Liver (tissue), 9 donors: ENCODE data around the gene MAP3K8. TPM values are rescaled to one million over a fixed set of nuclear protein-coding genes. Genes with fewer than 3 reads are reported as not detected.
A peak's percentile ranks its signal among the peaks of the same experiment; 100 is the strongest.

ENCODE experiments used
- DNase-seq: peaks from one replicate; pipeline ENCODE4 v3.0.0-alpha.2; 2017; ENCODE audit warnings: low spot score
- H3K27ac ChIP-seq, 2 donors: one replicate each; pipeline ENCODE4 v1.7.0; 2013; ENCODE audit warnings: inconsistent platforms in 2 of 2, low read length in 2 of 2, control low read depth in 1 of 2, low read depth in 1 of 2, mild to moderate bottlenecking in 1 of 2
- H3K27me3 ChIP-seq, 4 donors: one replicate each; pipeline versions ENCODE4 v1.6.1 to v1.7.0; 2013; ENCODE audit warnings: low read length in 3 of 4, inconsistent platforms in 1 of 4, mild to moderate bottlenecking in 1 of 4, moderate library complexity in 1 of 4; ENCODE audit not compliant: control insufficient read depth in 4 of 4, insufficient read depth in 4 of 4
- H3K36me3 ChIP-seq, 4 donors: one replicate each; pipeline versions ENCODE4 v1.6.1 to v1.7.0; 2013; ENCODE audit warnings: low read length in 3 of 4, mild to moderate bottlenecking in 3 of 4, low read depth in 1 of 4, moderate library complexity in 1 of 4; ENCODE audit not compliant: control insufficient read depth in 4 of 4, insufficient read depth in 3 of 4
- H3K4me1 ChIP-seq, 4 donors: one replicate each; pipeline versions ENCODE4 v1.6.1 to v1.7.0; 2013; ENCODE audit warnings: low read length in 3 of 4, mild to moderate bottlenecking in 3 of 4, moderate library complexity in 1 of 4; ENCODE audit not compliant: control insufficient read depth in 4 of 4, insufficient read depth in 4 of 4
- H3K4me3 ChIP-seq, 3 donors: one replicate each; pipeline versions ENCODE4 v1.6.1 to v1.7.0; 2013; ENCODE audit warnings: low read length in 3 of 3, control low read depth in 1 of 3, low read depth in 1 of 3, mild to moderate bottlenecking in 1 of 3
- H3K9ac ChIP-seq, 2 donors: one replicate each; pipeline ENCODE4 v1.7.0; 2013; ENCODE audit warnings: low read length in 2 of 2, mild to moderate bottlenecking in 2 of 2, moderate library complexity in 2 of 2, control low read depth in 1 of 2, low read depth in 1 of 2
- H3K9me3 ChIP-seq, 4 donors: one replicate each; pipeline versions ENCODE4 v1.6.1 to v1.7.0; 2013; ENCODE audit warnings: low read length in 3 of 4; ENCODE audit not compliant: control insufficient read depth in 4 of 4
- EGR1 ChIP-seq, 2 donors: IDR thresholded peaks; 2 replicates each; pipeline ENCODE4 v1.6.1; 2016 to 2018; ENCODE audit warnings: antibody characterized with exemption in 2 of 2, low read depth in 2 of 2
- FOXA1 ChIP-seq: IDR thresholded peaks from 2 replicates; pipeline ENCODE4 v1.6.1; 2016; ENCODE audit warnings: antibody characterized with exemption
- FOXA2 ChIP-seq: IDR thresholded peaks from 2 replicates; pipeline ENCODE4 v1.6.1; 2016; ENCODE audit warnings: antibody characterized with exemption
- GABPA ChIP-seq, 2 donors: IDR thresholded peaks in 1 of 2; conservative IDR thresholded peaks in 1 of 2; 2 replicates each; pipeline ENCODE4 v1.6.1; 2016; ENCODE audit warnings: antibody characterized with exemption in 2 of 2, mild to moderate bottlenecking in 1 of 2, moderate library complexity in 1 of 2
- HNF4A ChIP-seq, 2 donors: conservative IDR thresholded peaks; 2 replicates each; pipeline ENCODE4 v1.6.1; 2016; ENCODE audit warnings: antibody characterized with exemption in 2 of 2, mild to moderate bottlenecking in 2 of 2
- HNF4G ChIP-seq: IDR thresholded peaks from 2 replicates; pipeline ENCODE4 v1.6.1; 2016; ENCODE audit warnings: antibody characterized with exemption
- JUND ChIP-seq, 2 donors: IDR thresholded peaks; 2 replicates each; pipeline ENCODE4 v1.6.1; 2016; ENCODE audit warnings: antibody characterized with exemption in 2 of 2
- NR2F2 ChIP-seq: IDR thresholded peaks from 2 replicates; pipeline ENCODE4 v1.6.1; 2016; ENCODE audit warnings: antibody characterized with exemption
- RAD21 ChIP-seq, 2 donors: IDR thresholded peaks; 2 replicates each; pipeline ENCODE4 v1.6.1; 2016; ENCODE audit warnings: antibody characterized with exemption in 2 of 2, mild to moderate bottlenecking in 2 of 2
- RXRA ChIP-seq, 2 donors: IDR thresholded peaks; 2 replicates each; pipeline ENCODE4 v1.6.1; 2017 to 2018; ENCODE audit warnings: antibody characterized with exemption in 2 of 2, mild to moderate bottlenecking in 1 of 2
- SP1 ChIP-seq: IDR thresholded peaks from 2 replicates; pipeline ENCODE4 v1.6.1; 2018; ENCODE audit warnings: antibody characterized with exemption, mild to moderate bottlenecking
- TAF1 ChIP-seq: conservative IDR thresholded peaks from 2 replicates; pipeline ENCODE4 v1.6.1; 2016; ENCODE audit warnings: antibody characterized with exemption, mild to moderate bottlenecking
- YY1 ChIP-seq: IDR thresholded peaks from 2 replicates; pipeline ENCODE4 v1.6.1; 2016; ENCODE audit warnings: antibody characterized with exemption, mild to moderate bottlenecking
- WGBS: extraction: QIAGEN DNeasy Blood & Tissue Kit; methylation state at CpG from one replicate; pipeline ENCODE4 v1.1.7; 2013; 5-methylcytosine and 5-hydroxymethylcytosine counted together
- polyA plus RNA-seq, 2 donors: library from polyadenylated mRNA; stranded (reverse) in 1 of 2; unstranded in 1 of 2; fragments of 200-250 nt in 1 of 2; fragments of >200 nt in 1 of 2; fragmentation: Nextera tagmentation in 1 of 2; extraction: Ambion mirVana in 1 of 2; gene quantifications; one replicate each; pipeline versions ENCODE4 v1.2.1 to v1.2.3, GENCODE V29; 2013 to 2015
- total RNA-seq, 2 donors: library from RNA; depleted of rRNA; stranded (reverse); fragments of >200 nt; gene quantifications; one replicate each; pipeline ENCODE4 v1.2.3, GENCODE V29; 2014
- TF ChIP-seq, protein P1 (sequence below): IDR thresholded peaks from 2 replicates; pipeline ENCODE4 v1.6.1; 2016; ENCODE audit warnings: antibody characterized with exemption
- TF ChIP-seq, protein P2 (sequence below): IDR thresholded peaks from 2 replicates; pipeline ENCODE4 v1.6.1; 2016; ENCODE audit warnings: antibody characterized with exemption, mild to moderate bottlenecking
- TF ChIP-seq, protein P3 (sequence below): fragments of 150-350 bp; IDR thresholded peaks from 2 replicates; pipeline ENCODE4 v1.5.1; 2017; ENCODE audit warnings: improper control_type of control experiment, low read depth, low read length; ENCODE audit not compliant: missing input control
- TF ChIP-seq, protein P4 (sequence below): IDR thresholded peaks from 2 replicates; pipeline ENCODE4 v1.6.1; 2016; ENCODE audit warnings: antibody characterized with exemption
- TF ChIP-seq, protein P5 (sequence below): IDR thresholded peaks from 2 replicates; pipeline ENCODE4 v1.6.1; 2016; ENCODE audit warnings: antibody characterized with exemption
- donor health status: healthy.
- donor health status: healthy.
- donor health status: healthy.
- donor health status: healthy.
- donor health status: healthy.

The MAP3K8 gene
- 10 to 100 TPM in 1 of 2 donors, 1 to 10 TPM in 1; 7.3 to 11.4 TPM for total RNA-seq
- polyA plus RNA-seq: 1 to 10 TPM; 2.1 to 4.9 TPM

DNA sequence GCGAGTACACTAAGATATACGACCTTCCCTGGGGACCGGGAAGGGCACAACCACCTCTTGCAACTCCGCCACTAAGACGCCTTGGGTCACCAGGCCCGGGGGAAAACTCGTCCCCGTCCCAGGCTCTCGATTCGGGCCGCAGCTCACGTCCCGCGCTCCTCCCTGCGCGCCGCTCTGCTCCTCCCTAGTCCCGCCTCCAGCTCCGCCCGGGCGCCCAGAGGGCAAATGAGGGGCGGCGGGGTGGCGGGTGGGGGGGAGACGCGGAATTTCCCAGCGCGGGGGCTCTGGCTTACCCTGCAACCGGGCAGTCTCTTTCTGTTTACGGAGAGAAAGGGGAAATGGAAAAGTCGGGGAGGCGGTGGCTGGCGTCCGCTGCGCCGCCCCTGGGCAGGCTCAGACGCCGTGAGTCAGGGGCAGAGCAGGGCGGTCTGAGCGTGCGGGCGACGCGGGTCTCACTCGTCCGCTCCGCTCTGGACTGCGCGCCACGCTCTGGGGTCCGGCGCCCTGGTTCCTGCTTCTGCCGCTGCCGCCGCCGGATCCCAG lies at the start of gene MAP3K8:
TSS of gene MAP3K8 (plus strand) at position 455 of the 543 bp plus-strand sequence. CDS start 4,755 bp downstream, outside the sequence.
- Histone ChIP-seq H3K9ac (peak within 1 kb of the TSS; percentile 90 to 98), H3K27me3 (no peaks in the 10 kb centered on the region), H3K9me3 (no peaks in the 10 kb centered on the region), H3K36me3 (peaks cover 0 to 3% (median under 1%) of the 10 kb centered on the region in 4 donors), H3K4me3 (peak within 1 kb of the TSS; percentile 72 to 83 (median 78)), H3K4me1 (peaks cover 0 to 24% (median 5%) of the 10 kb centered on the region in 4 donors), H3K27ac (peak within 1 kb of the TSS; percentile 95 to 96)
- DNase-seq: peak; percentile 77
- TF ChIP-seq, protein P1, sequence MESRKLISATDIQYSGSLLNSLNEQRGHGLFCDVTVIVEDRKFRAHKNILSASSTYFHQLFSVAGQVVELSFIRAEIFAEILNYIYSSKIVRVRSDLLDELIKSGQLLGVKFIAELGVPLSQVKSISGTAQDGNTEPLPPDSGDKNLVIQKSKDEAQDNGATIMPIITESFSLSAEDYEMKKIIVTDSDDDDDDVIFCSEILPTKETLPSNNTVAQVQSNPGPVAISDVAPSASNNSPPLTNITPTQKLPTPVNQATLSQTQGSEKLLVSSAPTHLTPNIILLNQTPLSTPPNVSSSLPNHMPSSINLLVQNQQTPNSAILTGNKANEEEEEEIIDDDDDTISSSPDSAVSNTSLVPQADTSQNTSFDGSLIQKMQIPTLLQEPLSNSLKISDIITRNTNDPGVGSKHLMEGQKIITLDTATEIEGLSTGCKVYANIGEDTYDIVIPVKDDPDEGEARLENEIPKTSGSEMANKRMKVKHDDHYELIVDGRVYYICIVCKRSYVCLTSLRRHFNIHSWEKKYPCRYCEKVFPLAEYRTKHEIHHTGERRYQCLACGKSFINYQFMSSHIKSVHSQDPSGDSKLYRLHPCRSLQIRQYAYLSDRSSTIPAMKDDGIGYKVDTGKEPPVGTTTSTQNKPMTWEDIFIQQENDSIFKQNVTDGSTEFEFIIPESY: peak; percentile 30
- TF ChIP-seq TAF1 (peak; percentile 23), HNF4G (no peak), JUND (IDR thresholded peaks at IDR 0.05) (no peak), SP1 (no peak), FOXA2 (no peak), RAD21 (IDR thresholded peaks at IDR 0.05) (no peak), HNF4A (conservative IDR thresholded peaks at IDR 0.05) (no peak), RXRA (IDR thresholded peaks at IDR 0.05) (peak in 1 of 2 donors; percentile 38), GABPA (IDR thresholded peaks at IDR 0.05 in 1 of 2, conservative IDR thresholded peaks at IDR 0.05 in 1 of 2) (no peak), NR2F2 (no peak), YY1 (peak; percentile 47), EGR1 (IDR thresholded peaks at IDR 0.05; ENCODE audit: low read depth in 2 of 2) (no peak), FOXA1 (no peak)
- TF ChIP-seq, protein P2, sequence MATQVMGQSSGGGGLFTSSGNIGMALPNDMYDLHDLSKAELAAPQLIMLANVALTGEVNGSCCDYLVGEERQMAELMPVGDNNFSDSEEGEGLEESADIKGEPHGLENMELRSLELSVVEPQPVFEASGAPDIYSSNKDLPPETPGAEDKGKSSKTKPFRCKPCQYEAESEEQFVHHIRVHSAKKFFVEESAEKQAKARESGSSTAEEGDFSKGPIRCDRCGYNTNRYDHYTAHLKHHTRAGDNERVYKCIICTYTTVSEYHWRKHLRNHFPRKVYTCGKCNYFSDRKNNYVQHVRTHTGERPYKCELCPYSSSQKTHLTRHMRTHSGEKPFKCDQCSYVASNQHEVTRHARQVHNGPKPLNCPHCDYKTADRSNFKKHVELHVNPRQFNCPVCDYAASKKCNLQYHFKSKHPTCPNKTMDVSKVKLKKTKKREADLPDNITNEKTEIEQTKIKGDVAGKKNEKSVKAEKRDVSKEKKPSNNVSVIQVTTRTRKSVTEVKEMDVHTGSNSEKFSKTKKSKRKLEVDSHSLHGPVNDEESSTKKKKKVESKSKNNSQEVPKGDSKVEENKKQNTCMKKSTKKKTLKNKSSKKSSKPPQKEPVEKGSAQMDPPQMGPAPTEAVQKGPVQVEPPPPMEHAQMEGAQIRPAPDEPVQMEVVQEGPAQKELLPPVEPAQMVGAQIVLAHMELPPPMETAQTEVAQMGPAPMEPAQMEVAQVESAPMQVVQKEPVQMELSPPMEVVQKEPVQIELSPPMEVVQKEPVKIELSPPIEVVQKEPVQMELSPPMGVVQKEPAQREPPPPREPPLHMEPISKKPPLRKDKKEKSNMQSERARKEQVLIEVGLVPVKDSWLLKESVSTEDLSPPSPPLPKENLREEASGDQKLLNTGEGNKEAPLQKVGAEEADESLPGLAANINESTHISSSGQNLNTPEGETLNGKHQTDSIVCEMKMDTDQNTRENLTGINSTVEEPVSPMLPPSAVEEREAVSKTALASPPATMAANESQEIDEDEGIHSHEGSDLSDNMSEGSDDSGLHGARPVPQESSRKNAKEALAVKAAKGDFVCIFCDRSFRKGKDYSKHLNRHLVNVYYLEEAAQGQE: peak; percentile 41
- TF ChIP-seq, protein P3, sequence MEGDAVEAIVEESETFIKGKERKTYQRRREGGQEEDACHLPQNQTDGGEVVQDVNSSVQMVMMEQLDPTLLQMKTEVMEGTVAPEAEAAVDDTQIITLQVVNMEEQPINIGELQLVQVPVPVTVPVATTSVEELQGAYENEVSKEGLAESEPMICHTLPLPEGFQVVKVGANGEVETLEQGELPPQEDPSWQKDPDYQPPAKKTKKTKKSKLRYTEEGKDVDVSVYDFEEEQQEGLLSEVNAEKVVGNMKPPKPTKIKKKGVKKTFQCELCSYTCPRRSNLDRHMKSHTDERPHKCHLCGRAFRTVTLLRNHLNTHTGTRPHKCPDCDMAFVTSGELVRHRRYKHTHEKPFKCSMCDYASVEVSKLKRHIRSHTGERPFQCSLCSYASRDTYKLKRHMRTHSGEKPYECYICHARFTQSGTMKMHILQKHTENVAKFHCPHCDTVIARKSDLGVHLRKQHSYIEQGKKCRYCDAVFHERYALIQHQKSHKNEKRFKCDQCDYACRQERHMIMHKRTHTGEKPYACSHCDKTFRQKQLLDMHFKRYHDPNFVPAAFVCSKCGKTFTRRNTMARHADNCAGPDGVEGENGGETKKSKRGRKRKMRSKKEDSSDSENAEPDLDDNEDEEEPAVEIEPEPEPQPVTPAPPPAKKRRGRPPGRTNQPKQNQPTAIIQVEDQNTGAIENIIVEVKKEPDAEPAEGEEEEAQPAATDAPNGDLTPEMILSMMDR: no peak
- TF ChIP-seq, protein P4, sequence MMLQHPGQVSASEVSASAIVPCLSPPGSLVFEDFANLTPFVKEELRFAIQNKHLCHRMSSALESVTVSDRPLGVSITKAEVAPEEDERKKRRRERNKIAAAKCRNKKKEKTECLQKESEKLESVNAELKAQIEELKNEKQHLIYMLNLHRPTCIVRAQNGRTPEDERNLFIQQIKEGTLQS: no peak
- TF ChIP-seq, protein P5, sequence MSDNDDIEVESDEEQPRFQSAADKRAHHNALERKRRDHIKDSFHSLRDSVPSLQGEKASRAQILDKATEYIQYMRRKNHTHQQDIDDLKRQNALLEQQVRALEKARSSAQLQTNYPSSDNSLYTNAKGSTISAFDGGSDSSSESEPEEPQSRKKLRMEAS: no peak
- under 1% methylated on average over 56 of the region's 56 CpGs for WGBS
